ENCODE results near the gene CNTN4. TPM values are rescaled to one million over a fixed set of nuclear protein-coding genes. Genes with fewer than 3 reads are reported as not detected.
"Not testable (repeated sequence)": the region's sequence is repeated elsewhere in the genome, so short reads cannot be mapped to it uniquely, and the experiment has no call there.

CNTN4 gene
- polyA plus RNA-seq, 4 donors = 0.27 to 6.5 (median 2.6) TPM; not detected in 1

- no peaks in the 10 kb centered on the region for H3K36me3 ChIP-seq (ENCODE audit: control insufficient read depth in 3 of 3, insufficient read depth in 2 of 3, low read depth in 1 of 3, low read length in 3 of 3)
- H3K4me3 ChIP-seq (ENCODE audit: low read depth in 1 of 3, low read length in 3 of 3) = no peak overlapping the region
- H3K27ac ChIP-seq (ENCODE audit: low read depth in 1 of 3, low read length in 2 of 3) = no peak overlapping the region
- WGBS, 3 donors = 47 to 52% (median 49%) methylated on average over 1 of the region's 1 CpG
- DNase-seq (no peak), FAIRE-seq (no peak)
- H3K27me3 ChIP-seq (ENCODE audit: control insufficient read depth in 3 of 3, insufficient read depth in 3 of 3, low read length in 3 of 3) = no peaks in the 10 kb centered on the region
- H3K4me1 ChIP-seq (ENCODE audit: control insufficient read depth in 3 of 3, insufficient read depth in 2 of 3, low read depth in 1 of 3, low read length in 2 of 3) = no peaks in the 10 kb centered on the region
- no peaks in the 10 kb centered on the region for H3K9me3 ChIP-seq (ENCODE audit: control insufficient read depth in 2 of 2, insufficient read depth in 1 of 2, low read depth in 1 of 2, low read length in 1 of 2)
These were observed 708.8 kb downstream of the CNTN4 start for GRCh38 chr3:2807514-2807913.

DNA sequence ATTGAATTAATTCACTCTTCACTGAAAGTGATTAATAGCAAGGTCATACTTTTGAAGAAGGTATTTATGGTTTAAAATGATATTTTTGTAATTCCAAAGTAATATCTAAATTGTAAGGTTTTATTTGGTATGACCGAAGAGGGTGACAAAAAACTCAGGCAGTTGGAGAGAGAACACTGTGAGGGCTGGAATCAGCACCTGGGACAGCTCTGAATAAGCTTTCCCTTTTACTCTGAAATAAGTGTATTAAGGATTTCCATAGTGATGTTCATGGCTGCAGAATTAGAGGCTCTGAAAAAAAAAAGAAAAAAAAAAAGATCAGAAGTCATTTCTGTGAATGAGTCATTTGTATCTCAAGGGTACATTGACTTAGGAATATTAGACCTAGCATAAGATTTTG, 712.1 kb downstream of the CNTN4 start:
- Histone ChIP-seq H3K36me3 (ENCODE audit: control insufficient read depth in 3 of 3, insufficient read depth in 2 of 3, low read depth in 1 of 3, low read length in 3 of 3) (no peaks in the 10 kb centered on the region), H3K4me1 (ENCODE audit: control insufficient read depth in 3 of 3, insufficient read depth in 2 of 3, low read depth in 1 of 3, low read length in 2 of 3) (no peaks in the 10 kb centered on the region), H3K9me3 (ENCODE audit: control insufficient read depth in 2 of 2, insufficient read depth in 1 of 2, low read depth in 1 of 2, low read length in 1 of 2) (peaks cover 0 to 1% of the 10 kb centered on the region in 2 donors), H3K4me3 (ENCODE audit: low read depth in 1 of 3, low read length in 3 of 3) (no peak overlapping the region), H3K27ac (ENCODE audit: low read depth in 1 of 3, low read length in 2 of 3) (no peak overlapping the region), H3K27me3 (ENCODE audit: control insufficient read depth in 3 of 3, insufficient read depth in 3 of 3, low read length in 3 of 3) (no peaks in the 10 kb centered on the region)
- peak in 1 of 2 donors; percentile 11 for DNase-seq
- 77 to 79% (median 78%) methylated on average over 1 of the region's 1 CpG for WGBS, 3 donors
- no peak for FAIRE-seq

GRCh38 chr3:2819571-2819970, 720.9 kb downstream of the CNTN4 start:
- no peak for FAIRE-seq
- WGBS, 3 donors = 82 to 90% (median 84%) methylated on average over 4 of the region's 4 CpGs

GRCh38 chr3:2820982-2821381, 722.3 kb downstream of the CNTN4 start:
- not testable (repeated sequence) for H3K36me3 ChIP-seq (ENCODE audit: control insufficient read depth in 3 of 3, insufficient read depth in 2 of 3, low read depth in 1 of 3, low read length in 3 of 3); H3K9me3 ChIP-seq (ENCODE audit: control insufficient read depth in 2 of 2, insufficient read depth in 1 of 2, low read depth in 1 of 2, low read length in 1 of 2); H3K27ac ChIP-seq (ENCODE audit: low read depth in 1 of 3, low read length in 2 of 3); FAIRE-seq; H3K4me3 ChIP-seq (ENCODE audit: low read depth in 1 of 3, low read length in 3 of 3); H3K27me3 ChIP-seq (ENCODE audit: control insufficient read depth in 3 of 3, insufficient read depth in 3 of 3, low read length in 3 of 3); H3K4me1 ChIP-seq (ENCODE audit: control insufficient read depth in 3 of 3, insufficient read depth in 2 of 3, low read depth in 1 of 3, low read length in 2 of 3); DNase-seq
- WGBS, 3 donors = 79 to 89% (median 80%) methylated on average over 5 of the region's 5 CpGs

More at GRCh38 chr3:2819571-2819970, 720.9 kb downstream of the CNTN4 start:
- no peaks in the 10 kb centered on the region for H3K27me3 ChIP-seq (ENCODE audit: control insufficient read depth in 3 of 3, insufficient read depth in 3 of 3, low read length in 3 of 3)
- H3K9me3 ChIP-seq (ENCODE audit: control insufficient read depth in 2 of 2, insufficient read depth in 1 of 2, low read depth in 1 of 2, low read length in 1 of 2) = no peaks in the 10 kb centered on the region
- no peak overlapping the region for H3K4me3 ChIP-seq (ENCODE audit: low read depth in 1 of 3, low read length in 3 of 3)
- DNase-seq = no peak
- no peaks in the 10 kb centered on the region for H3K36me3 ChIP-seq (ENCODE audit: control insufficient read depth in 3 of 3, insufficient read depth in 2 of 3, low read depth in 1 of 3, low read length in 3 of 3)
- H3K27ac ChIP-seq (ENCODE audit: low read depth in 1 of 3, low read length in 2 of 3) = no peak overlapping the region
- no peaks in the 10 kb centered on the region for H3K4me1 ChIP-seq (ENCODE audit: control insufficient read depth in 3 of 3, insufficient read depth in 2 of 3, low read depth in 1 of 3, low read length in 2 of 3)

- H3K27me3 ChIP-seq (ENCODE audit: control insufficient read depth in 3 of 3, insufficient read depth in 3 of 3, low read length in 3 of 3) = no peaks in the 10 kb centered on the region
- no peak overlapping the region for H3K4me3 ChIP-seq (ENCODE audit: low read depth in 1 of 3, low read length in 3 of 3)
- FAIRE-seq (no peak), DNase-seq (no peak)
- H3K27ac ChIP-seq (ENCODE audit: low read depth in 1 of 3, low read length in 2 of 3) = no peak overlapping the region
- no peaks in the 10 kb centered on the region for H3K36me3 ChIP-seq (ENCODE audit: control insufficient read depth in 3 of 3, insufficient read depth in 2 of 3, low read depth in 1 of 3, low read length in 3 of 3)
- WGBS, 3 donors = 89 to 93% (median 92%) methylated on average over 5 of the region's 5 CpGs
- no peaks in the 10 kb centered on the region for H3K9me3 ChIP-seq (ENCODE audit: control insufficient read depth in 2 of 2, insufficient read depth in 1 of 2, low read depth in 1 of 2, low read length in 1 of 2)
- H3K4me1 ChIP-seq (ENCODE audit: control insufficient read depth in 3 of 3, insufficient read depth in 2 of 3, low read depth in 1 of 3, low read length in 2 of 3) = no peaks in the 10 kb centered on the region
These were observed 723.9 kb downstream of the CNTN4 start for GRCh38 chr3:2822611-2823010.

GRCh38 chr3:2823031-2823430, 724.4 kb downstream of the CNTN4 start:
- H3K4me3 ChIP-seq (ENCODE audit: low read depth in 1 of 3, low read length in 3 of 3) = no peak overlapping the region
- H3K27ac ChIP-seq (ENCODE audit: low read depth in 1 of 3, low read length in 2 of 3) = no peak overlapping the region
- H3K36me3 ChIP-seq (ENCODE audit: control insufficient read depth in 3 of 3, insufficient read depth in 2 of 3, low read depth in 1 of 3, low read length in 3 of 3) = no peaks in the 10 kb centered on the region
- WGBS, 3 donors = 67 to 82% (median 78%) methylated on average over 5 of the region's 5 CpGs
- H3K9me3 ChIP-seq (ENCODE audit: control insufficient read depth in 2 of 2, insufficient read depth in 1 of 2, low read depth in 1 of 2, low read length in 1 of 2) = no peaks in the 10 kb centered on the region
- no peaks in the 10 kb centered on the region for H3K27me3 ChIP-seq (ENCODE audit: control insufficient read depth in 3 of 3, insufficient read depth in 3 of 3, low read length in 3 of 3)
- no peak for FAIRE-seq
- no peaks in the 10 kb centered on the region for H3K4me1 ChIP-seq (ENCODE audit: control insufficient read depth in 3 of 3, insufficient read depth in 2 of 3, low read depth in 1 of 3, low read length in 2 of 3)
- DNase-seq = no peak

- Histone ChIP-seq H3K27me3 (ENCODE audit: control insufficient read depth in 3 of 3, insufficient read depth in 3 of 3, low read length in 3 of 3) (no peaks in the 10 kb centered on the region), H3K4me1 (ENCODE audit: control insufficient read depth in 3 of 3, insufficient read depth in 2 of 3, low read depth in 1 of 3, low read length in 2 of 3) (no peaks in the 10 kb centered on the region), H3K27ac (ENCODE audit: low read depth in 1 of 3, low read length in 2 of 3) (no peak overlapping the region), H3K4me3 (ENCODE audit: low read depth in 1 of 3, low read length in 3 of 3) (no peak overlapping the region), H3K9me3 (ENCODE audit: control insufficient read depth in 2 of 2, insufficient read depth in 1 of 2, low read depth in 1 of 2, low read length in 1 of 2) (no peaks in the 10 kb centered on the region), H3K36me3 (ENCODE audit: control insufficient read depth in 3 of 3, insufficient read depth in 2 of 3, low read depth in 1 of 3, low read length in 3 of 3) (no peaks in the 10 kb centered on the region)
- WGBS, 3 donors = 74 to 87% (median 75%) methylated on average over 8 of the region's 8 CpGs
- no peak for FAIRE-seq
- no peak for DNase-seq
These were observed 725.0 kb downstream of the CNTN4 start for GRCh38 chr3:2823437-2824211.

DNA sequence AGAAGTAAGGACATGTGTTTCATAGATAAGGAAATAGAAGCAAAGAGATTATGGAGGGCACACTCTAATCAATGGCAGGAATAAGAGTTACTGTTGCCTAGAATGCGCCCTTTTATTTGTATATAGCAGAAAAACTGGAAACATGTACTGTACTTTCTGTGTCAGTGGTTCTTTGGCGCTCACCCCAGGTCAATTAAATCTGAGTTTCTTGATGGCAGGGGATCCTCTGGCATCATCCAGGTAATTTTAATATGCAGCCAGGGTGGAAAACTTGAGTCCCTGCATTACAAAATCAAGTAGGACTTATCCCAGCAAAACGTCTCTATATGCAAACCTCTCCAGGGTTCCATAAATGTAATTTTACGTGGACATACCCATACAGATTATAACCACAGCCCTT, 727.4 kb downstream of the CNTN4 start:
- no peaks in the 10 kb centered on the region for H3K36me3 ChIP-seq (ENCODE audit: control insufficient read depth in 3 of 3, insufficient read depth in 2 of 3, low read depth in 1 of 3, low read length in 3 of 3)
- no peak for FAIRE-seq
- 70 to 89% (median 79%) methylated on average over 4 of the region's 4 CpGs for WGBS, 3 donors

DNA sequence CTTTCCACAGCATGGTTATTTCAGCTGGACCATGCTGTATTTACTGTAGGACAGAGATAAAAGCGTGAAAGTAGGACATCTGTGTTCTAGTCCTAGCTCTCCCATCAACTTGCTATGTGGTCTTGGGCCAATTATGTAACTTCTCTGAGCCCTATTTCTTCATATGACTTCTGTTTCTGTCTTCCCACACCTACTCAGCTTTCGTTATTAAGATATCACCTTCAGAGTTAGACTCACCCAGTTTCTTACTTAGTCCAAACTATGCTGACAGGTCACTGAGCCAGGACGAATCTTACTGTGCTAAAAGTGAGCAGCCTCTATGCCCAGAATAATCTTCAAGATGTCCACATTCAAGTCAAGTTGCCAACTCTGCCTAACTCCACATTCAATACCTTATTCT, 727.8 kb downstream of the CNTN4 start:
- H3K27me3 ChIP-seq (ENCODE audit: control insufficient read depth in 3 of 3, insufficient read depth in 3 of 3, low read length in 3 of 3) = no peaks in the 10 kb centered on the region
- no peak overlapping the region for H3K4me3 ChIP-seq (ENCODE audit: low read depth in 1 of 3, low read length in 3 of 3)
- H3K4me1 ChIP-seq (ENCODE audit: control insufficient read depth in 3 of 3, insufficient read depth in 2 of 3, low read depth in 1 of 3, low read length in 2 of 3) = no peaks in the 10 kb centered on the region
- WGBS, 3 donors = 54 to 80% (median 61%) methylated on average over 3 of the region's 3 CpGs
- DNase-seq (no peak), FAIRE-seq (no peak)
- no peak overlapping the region for H3K27ac ChIP-seq (ENCODE audit: low read depth in 1 of 3, low read length in 2 of 3)
- no peaks in the 10 kb centered on the region for H3K9me3 ChIP-seq (ENCODE audit: control insufficient read depth in 2 of 2, insufficient read depth in 1 of 2, low read depth in 1 of 2, low read length in 1 of 2)
- no peaks in the 10 kb centered on the region for H3K36me3 ChIP-seq (ENCODE audit: control insufficient read depth in 3 of 3, insufficient read depth in 2 of 3, low read depth in 1 of 3, low read length in 3 of 3)

More for the DNA sequence above, 727.4 kb downstream of the CNTN4 start:
- no peaks in the 10 kb centered on the region for H3K27me3 ChIP-seq (ENCODE audit: control insufficient read depth in 3 of 3, insufficient read depth in 3 of 3, low read length in 3 of 3)
- no peak overlapping the region for H3K4me3 ChIP-seq (ENCODE audit: low read depth in 1 of 3, low read length in 3 of 3)
- no peaks in the 10 kb centered on the region for H3K9me3 ChIP-seq (ENCODE audit: control insufficient read depth in 2 of 2, insufficient read depth in 1 of 2, low read depth in 1 of 2, low read length in 1 of 2)
- H3K27ac ChIP-seq (ENCODE audit: low read depth in 1 of 3, low read length in 2 of 3) = no peak overlapping the region
- H3K4me1 ChIP-seq (ENCODE audit: control insufficient read depth in 3 of 3, insufficient read depth in 2 of 3, low read depth in 1 of 3, low read length in 2 of 3) = no peaks in the 10 kb centered on the region
- no peak for DNase-seq
